RWPE2 (cell line): Measurements from ENCODE around the gene MMP17.

Experiments used
- ATAC-seq: fragments of 200-7000 bp; cut with Tn5 transposase; 3 replicates; pipeline ENCODE4 v1.9.1; 2021; ENCODE audit warnings: low read depth
- DNase-seq: peaks from one replicate; pipeline ENCODE4 v3.0.0-alpha.2; 2020; ENCODE audit warnings: low spot score
- H3K27ac ChIP-seq: fragments of 450-650 bp; 2 replicates; pipeline ENCODE4 v1.5.1; 2017; ENCODE audit warnings: mild to moderate bottlenecking; ENCODE audit not compliant: poor library complexity, severe bottlenecking
- H3K27me3 ChIP-seq: fragments of 250-450 bp; sonication (Bioruptor Pico); 2 replicates; pipeline ENCODE4 v1.5.1; 2021; ENCODE audit warnings: mild to moderate bottlenecking, moderate library complexity; ENCODE audit not compliant: insufficient read depth, poor library complexity, severe bottlenecking
- H3K36me3 ChIP-seq: fragments of 250-450 bp; sonication (Bioruptor Pico); 2 replicates; pipeline ENCODE4 v1.5.1; 2020; ENCODE audit warnings: low read depth, mild to moderate bottlenecking, moderate library complexity
- H3K4me1 ChIP-seq: fragments of 250-450 bp; sonication (Bioruptor Pico); 2 replicates; pipeline ENCODE4 v1.5.1; 2021; ENCODE audit warnings: mild to moderate bottlenecking, moderate library complexity; ENCODE audit not compliant: insufficient read depth, poor library complexity, severe bottlenecking
- H3K4me3 ChIP-seq: fragments of 250-450 bp; sonication (Bioruptor Pico); 2 replicates; pipeline ENCODE4 v1.5.1; 2021; ENCODE audit warnings: mild to moderate bottlenecking, moderate library complexity; ENCODE audit not compliant: severe bottlenecking
- H3K9me3 ChIP-seq: fragments of 250-450 bp; sonication (Bioruptor Pico); 2 replicates; pipeline ENCODE4 v1.5.1; 2021; ENCODE audit warnings: mild to moderate bottlenecking, moderate library complexity; ENCODE audit not compliant: severe bottlenecking
- TF ChIP-seq, protein P1 (sequence below): fragments of 450-650 bp; IDR thresholded peaks from one replicate; pipeline ENCODE4 v1.5.1; 2017; ENCODE audit warnings: mild to moderate bottlenecking, moderate library complexity; ENCODE audit not compliant: poor library complexity, severe bottlenecking

MMP17 gene

DNA sequence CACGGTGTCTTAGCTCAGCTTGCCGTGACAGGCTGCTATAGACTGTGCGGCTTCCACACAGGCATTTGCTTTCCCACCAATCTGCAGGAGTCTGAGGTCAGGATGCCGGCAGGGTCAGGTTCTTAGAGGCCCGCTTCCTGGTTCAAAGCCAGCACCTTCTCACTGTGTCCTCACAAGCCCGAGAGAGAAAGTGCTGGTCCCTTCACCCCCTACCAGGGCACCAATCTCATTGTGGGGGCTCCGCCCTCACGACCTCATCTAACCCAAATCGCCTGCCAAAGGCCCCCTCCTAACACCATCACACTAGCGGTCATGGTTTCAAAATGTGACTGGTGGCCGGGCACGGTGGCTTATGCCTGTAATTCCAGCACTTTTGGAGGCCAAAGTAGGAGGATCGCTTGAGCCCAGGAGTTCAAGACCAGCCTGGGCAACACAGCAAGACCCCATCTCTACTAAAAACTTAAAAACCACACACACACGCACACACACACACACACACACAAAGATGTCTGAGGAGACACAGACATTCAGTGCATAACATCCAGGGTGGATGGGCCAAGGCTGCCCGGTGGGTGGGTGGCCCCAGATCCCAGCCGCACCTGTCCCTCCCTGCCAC lies 26.8 kb downstream of the MMP17 start:
- DNase-seq (no peak), ATAC-seq (no peak)
- TF ChIP-seq, protein P1, sequence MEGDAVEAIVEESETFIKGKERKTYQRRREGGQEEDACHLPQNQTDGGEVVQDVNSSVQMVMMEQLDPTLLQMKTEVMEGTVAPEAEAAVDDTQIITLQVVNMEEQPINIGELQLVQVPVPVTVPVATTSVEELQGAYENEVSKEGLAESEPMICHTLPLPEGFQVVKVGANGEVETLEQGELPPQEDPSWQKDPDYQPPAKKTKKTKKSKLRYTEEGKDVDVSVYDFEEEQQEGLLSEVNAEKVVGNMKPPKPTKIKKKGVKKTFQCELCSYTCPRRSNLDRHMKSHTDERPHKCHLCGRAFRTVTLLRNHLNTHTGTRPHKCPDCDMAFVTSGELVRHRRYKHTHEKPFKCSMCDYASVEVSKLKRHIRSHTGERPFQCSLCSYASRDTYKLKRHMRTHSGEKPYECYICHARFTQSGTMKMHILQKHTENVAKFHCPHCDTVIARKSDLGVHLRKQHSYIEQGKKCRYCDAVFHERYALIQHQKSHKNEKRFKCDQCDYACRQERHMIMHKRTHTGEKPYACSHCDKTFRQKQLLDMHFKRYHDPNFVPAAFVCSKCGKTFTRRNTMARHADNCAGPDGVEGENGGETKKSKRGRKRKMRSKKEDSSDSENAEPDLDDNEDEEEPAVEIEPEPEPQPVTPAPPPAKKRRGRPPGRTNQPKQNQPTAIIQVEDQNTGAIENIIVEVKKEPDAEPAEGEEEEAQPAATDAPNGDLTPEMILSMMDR, result no peak
- Histone ChIP-seq H3K36me3 (no peaks in the 10 kb centered on the region), H3K27me3 (no peaks in the 10 kb centered on the region), H3K9me3 (no peaks in the 10 kb centered on the region), H3K27ac (no peak overlapping the region), H3K4me3 (no peak overlapping the region), H3K4me1 (peaks cover 1% of the 10 kb centered on the region)

GRCh38 chr12:131855521-131856142 lies 27.4 kb downstream of the MMP17 start:
- no peak for ATAC-seq
- TF ChIP-seq, protein P1, result no peak
- Histone ChIP-seq H3K4me3 (no peak overlapping the region), H3K9me3 (no peaks in the 10 kb centered on the region), H3K4me1 (peaks cover 8% of the 10 kb centered on the region), H3K36me3 (no peaks in the 10 kb centered on the region), H3K27ac (no peak overlapping the region), H3K27me3 (no peaks in the 10 kb centered on the region)
- no peak for DNase-seq

- ATAC-seq, result no peak
- Histone ChIP-seq H3K4me3 (no peak overlapping the region), H3K9me3 (no peaks in the 10 kb centered on the region), H3K27me3 (no peaks in the 10 kb centered on the region), H3K4me1 (peaks cover 15% of the 10 kb centered on the region), H3K36me3 (no peaks in the 10 kb centered on the region), H3K27ac (no peak overlapping the region)
- DNase-seq, result no peak
- TF ChIP-seq, protein P1, result no peak
Observed at GRCh38 chr12:131856366-131857097, 28.3 kb downstream of the MMP17 start.

DNA sequence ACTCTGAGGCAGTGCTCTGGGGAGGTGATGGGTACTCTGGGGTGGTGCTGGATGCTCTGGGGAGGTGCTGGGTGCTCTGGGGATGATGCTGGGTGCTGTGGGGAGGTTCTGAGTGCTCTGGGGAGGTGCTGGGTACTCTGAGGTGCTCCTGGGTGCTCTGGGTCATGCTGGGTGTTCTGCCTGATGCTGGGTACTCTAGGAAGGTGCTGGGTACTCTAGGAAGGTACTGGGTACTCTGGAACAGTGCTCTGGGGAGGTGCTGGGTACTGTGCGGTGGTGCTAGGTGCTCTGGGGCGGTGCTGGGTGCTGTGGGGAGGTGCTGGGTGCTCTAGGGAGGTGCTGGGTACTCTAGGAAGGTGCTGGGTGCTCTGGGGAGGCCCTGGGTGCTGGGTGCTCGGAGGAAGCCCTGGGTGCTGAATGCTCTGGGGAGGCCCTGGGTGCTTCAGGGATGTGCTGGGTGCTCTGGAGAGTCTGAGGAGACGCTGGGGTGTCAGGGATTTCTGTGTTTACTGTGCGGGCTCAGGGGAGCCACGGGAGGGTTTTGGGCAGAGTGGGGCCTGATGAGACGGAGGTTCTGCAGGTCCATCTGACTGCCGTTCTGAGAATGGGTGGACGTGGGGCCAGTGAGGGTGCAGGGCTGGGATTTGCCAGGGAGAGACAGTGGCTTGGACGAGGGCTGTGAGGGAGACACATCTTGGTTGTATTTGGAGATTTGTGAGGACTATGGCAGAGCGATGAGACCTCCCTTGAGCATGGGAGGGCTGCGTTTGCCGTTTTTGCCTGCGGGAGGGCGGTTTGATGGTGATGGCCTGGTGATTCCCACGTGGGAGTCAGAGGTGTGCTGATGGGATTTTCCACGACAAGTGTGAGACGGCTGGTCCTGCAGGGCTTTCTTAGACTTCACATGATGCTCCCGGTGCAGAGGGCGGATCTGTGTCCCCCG lies 30.0 kb downstream of the MMP17 start:
- peaks cover 15% of the 10 kb centered on the region for H3K4me1 ChIP-seq
- ATAC-seq, result no peak
- H3K4me3 ChIP-seq, result no peak overlapping the region
- H3K9me3 ChIP-seq, result no peaks in the 10 kb centered on the region
- DNase-seq, result no peak
- H3K36me3 ChIP-seq, result no peaks in the 10 kb centered on the region
- no peak overlapping the region for H3K27ac ChIP-seq
- no peaks in the 10 kb centered on the region for H3K27me3 ChIP-seq
- TF ChIP-seq, protein P1, result no peak
